Osteocyte (in vitro differentiated cells): ENCODE data around the gene SPANXC. TPM values are rescaled to one million over a fixed set of nuclear protein-coding genes. Genes with fewer than 3 reads are reported as not detected.

Source experiments
- DNase-seq: peaks from one replicate; pipeline ENCODE4 v3.0.0; 2021; ENCODE audit warnings: mixed read lengths; ENCODE audit not compliant: unreplicated experiment; ENCODE audit errors: extremely low spot score
- H3K27ac Mint-ChIP-seq: one replicate; pipeline ENCODE4 v1.8.0; 2021; ENCODE audit warnings: mild to moderate bottlenecking, mixed read lengths; ENCODE audit not compliant: unreplicated experiment
- H3K27me3 Mint-ChIP-seq: one replicate; pipeline ENCODE4 v1.8.0; 2021; ENCODE audit warnings: mixed read lengths; ENCODE audit not compliant: unreplicated experiment
- H3K36me3 Mint-ChIP-seq: one replicate; pipeline ENCODE4 v1.8.0; 2021; ENCODE audit warnings: mixed read lengths; ENCODE audit not compliant: unreplicated experiment
- H3K4me1 Mint-ChIP-seq: one replicate; pipeline ENCODE4 v1.8.0; 2021; ENCODE audit warnings: mixed read lengths; ENCODE audit not compliant: unreplicated experiment
- H3K4me3 Mint-ChIP-seq: one replicate; pipeline ENCODE4 v1.8.0; 2021; ENCODE audit warnings: mild to moderate bottlenecking, moderate library complexity, mixed read lengths; ENCODE audit not compliant: unreplicated experiment
- H3K9me3 Mint-ChIP-seq: one replicate; pipeline ENCODE4 v1.8.0; 2021; ENCODE audit warnings: mixed read lengths; ENCODE audit not compliant: unreplicated experiment
- CTCF ChIP-seq: fragments of 200-600 bp; sonication (generic); IDR thresholded peaks from 2 replicates; pipeline ENCODE4 v1.5.0; 2021; ENCODE audit warnings: antibody characterized with exemption, mild to moderate bottlenecking, moderate library complexity
- total RNA-seq: library from RNA; stranded (reverse); gene quantifications from 2 replicates; pipeline ENCODE4 v1.2.1, GENCODE V29; 2021

SPANXC gene
- total RNA-seq, 1 donor from 2014 or later, result not detected

- Mint-ChIP-seq H3K27me3 (no peaks in the 10 kb centered on the region), H3K36me3 (no peaks in the 10 kb centered on the region), H3K27ac (peak overlapping the region; percentile 50), H3K4me3 (no peak overlapping the region), H3K4me1 (peaks cover 22% of the 10 kb centered on the region), H3K9me3 (peaks cover 8% of the 10 kb centered on the region)
- no peak for TF ChIP-seq CTCF
- DNase-seq, result no peak
These were observed 21.8 kb downstream of the SPANXC start for GRCh38 chrX:141220342-141221008.

GRCh38 chrX:141214196-141214595 lies 28.1 kb downstream of the SPANXC start:
- no peak for TF ChIP-seq CTCF
- Mint-ChIP-seq H3K27ac (no peak overlapping the region), H3K27me3 (no peaks in the 10 kb centered on the region), H3K36me3 (no peaks in the 10 kb centered on the region), H3K4me1 (peaks cover 4% of the 10 kb centered on the region), H3K4me3 (no peak overlapping the region), H3K9me3 (peaks cover 8% of the 10 kb centered on the region)
- no peak for DNase-seq

GRCh38 chrX:141201962-141202361 lies 40.4 kb downstream of the SPANXC start:
- H3K36me3 Mint-ChIP-seq, result no peaks in the 10 kb centered on the region
- no peaks in the 10 kb centered on the region for H3K4me1 Mint-ChIP-seq
- no peaks in the 10 kb centered on the region for H3K27me3 Mint-ChIP-seq
- TF ChIP-seq CTCF, result no peak
- DNase-seq, result no peak
- H3K4me3 Mint-ChIP-seq, result no peak overlapping the region
- peaks cover 4% of the 10 kb centered on the region for H3K9me3 Mint-ChIP-seq
- H3K27ac Mint-ChIP-seq, result no peak overlapping the region

Other genes with a start within 250 kb of the SPANXC start
- not detected in 2 replicates for gene SPANXB1, start 239.9 kb downstream of the SPANXC start, total RNA-seq
- 38.0 and 39.0 TPM in 2 replicates for gene LDOC1, start 65.4 kb downstream of the SPANXC start, total RNA-seq